ENCODE measurements around the gene SLC25A17. TPM values are rescaled to one million over a fixed set of nuclear protein-coding genes. Genes with fewer than 3 reads are reported as not detected.
"Not testable (repeated sequence)": the region's sequence is repeated elsewhere in the genome, so short reads cannot be mapped to it uniquely, and the experiment has no call there.

The SLC25A17 gene
- total and polyA plus RNA-seq, 4 experiments from 2014 or later: 15.4 to 19.5 (median 16.5) TPM

DNA sequence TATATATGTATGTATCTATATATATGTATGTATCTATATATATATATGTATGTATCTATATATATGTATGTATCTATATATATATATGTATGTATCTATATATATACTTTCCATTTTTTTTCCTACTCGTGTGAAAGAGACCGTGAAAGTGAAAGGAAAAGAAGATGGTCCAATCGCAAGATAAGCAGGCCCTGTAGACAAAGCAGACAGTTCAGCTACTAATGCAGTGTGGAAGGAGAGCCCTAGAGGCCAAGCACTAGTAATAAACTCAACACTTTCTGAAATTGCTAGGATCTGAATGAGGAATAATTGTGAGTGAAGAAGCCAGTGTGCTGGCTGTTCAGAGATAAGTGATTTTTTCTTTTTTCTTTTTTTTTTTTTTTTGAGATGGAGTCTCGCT, 92.6 kb downstream of the SLC25A17 start:
- Histone ChIP-seq H3K4me1 (ENCODE audit: insufficient read depth, low read length) (peaks cover 52% of the 10 kb centered on the region), H3K4me3 (ENCODE audit: low read length in 2 of 2) (no peak overlapping the region), H3K27me3 (ENCODE audit: insufficient read depth, low read length) (no peaks in the 10 kb centered on the region), H3K27ac (ENCODE audit: low read depth, low read length) (no peak overlapping the region), H3K9me3 (ENCODE audit: control insufficient read depth in 1 of 2, low read length in 2 of 2) (no peaks in the 10 kb centered on the region), H3K36me3 (ENCODE audit: insufficient read depth, low read length) (no peaks in the 10 kb centered on the region)
- POLR2A ChIA-PET (ENCODE audit: partially characterized antibody): interaction anchor here (0.6 to 0.9 kb wide), 2 partner anchors 11 to 15 kb away, joined by 3 to 4 read pairs; no protein-coding TSS in a partner anchor
- H3K36me3 Mint-ChIP-seq: peaks cover 0 to 1% of the 10 kb centered on the region in 2 donors
- H3K4me1 Mint-ChIP-seq: peaks cover 24 to 48% (median 37%) of the 10 kb centered on the region in 4 donors
- DNase-seq: peak in 4 of 5 donors; percentile 33 to 71 (median 55)
- H3K9me3 Mint-ChIP-seq: peaks cover 0 to 3% (median 3%) of the 10 kb centered on the region in 8 donors
- intact Hi-C loops (cut with micrococcal nuclease): loop anchor here (5.0 kb wide), 1 partner anchor 36 kb away; no protein-coding TSS in a partner anchor
- CTCF ChIA-PET (ENCODE audit: partially characterized antibody): interaction anchor here (0.7 to 1.2 kb wide), 7 partner anchors 9 to 45 kb away, joined by 3 to 5 read pairs (median 3); no protein-coding TSS in a partner anchor
- H3K4me3 Mint-ChIP-seq: peak overlapping the region; percentile 53 to 77 (median 66)
- peak overlapping the region; percentile 83 to 97 (median 91) for H3K27ac Mint-ChIP-seq
- H3K27me3 Mint-ChIP-seq: no peaks in the 10 kb centered on the region

DNA sequence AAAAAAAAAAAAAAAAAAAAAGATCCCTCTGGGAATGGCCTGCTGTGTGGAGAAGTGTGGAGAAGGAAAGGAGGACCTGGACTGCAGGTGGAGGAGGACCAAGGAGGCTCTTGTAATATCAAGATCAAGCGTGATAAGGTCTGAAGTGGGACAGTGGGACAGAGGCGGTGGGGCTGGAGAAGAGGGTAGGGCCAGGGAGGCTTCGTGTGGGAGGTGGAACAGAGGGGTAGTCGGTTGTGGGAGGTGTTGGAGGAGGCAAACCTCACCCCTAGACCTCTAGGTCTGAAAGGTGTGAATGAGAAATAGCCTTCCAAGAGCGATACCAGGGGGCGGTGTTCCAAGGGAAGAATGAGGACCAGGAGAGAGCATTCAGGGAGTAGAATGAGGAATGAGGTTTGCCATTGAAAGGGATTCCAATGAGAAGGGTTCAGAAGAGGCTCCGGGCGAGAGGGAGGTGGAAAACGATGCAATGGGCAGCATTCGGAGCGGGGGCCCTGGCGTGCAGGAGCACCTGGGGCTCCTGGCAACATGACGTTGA, 95.7 kb downstream of the SLC25A17 start:
- Mint-ChIP-seq H3K27me3 (no peaks in the 10 kb centered on the region), H3K36me3 (peaks cover 0 to 1% of the 10 kb centered on the region in 2 donors), H3K27ac (peak overlapping the region in 1 of 7 donors; percentile 3), H3K4me3 (no peak overlapping the region), H3K4me1 (peaks cover 18 to 28% (median 23%) of the 10 kb centered on the region in 4 donors), H3K9me3 (no peaks in the 10 kb centered on the region)
- H3K4me1 ChIP-seq (ENCODE audit: insufficient read depth, low read length): peaks cover 24% of the 10 kb centered on the region
- H3K27me3 ChIP-seq (ENCODE audit: insufficient read depth, low read length): no peaks in the 10 kb centered on the region
- POLR2A ChIA-PET (ENCODE audit: partially characterized antibody): interaction anchor here (1.5 kb wide), 1 partner anchor 12 kb away, joined by 5 read pairs; no protein-coding TSS in a partner anchor
- H3K4me3 ChIP-seq (ENCODE audit: low read length in 2 of 2): no peak overlapping the region
- no peak for DNase-seq
- no peaks in the 10 kb centered on the region for H3K36me3 ChIP-seq (ENCODE audit: insufficient read depth, low read length)
- CTCF ChIA-PET (ENCODE audit: partially characterized antibody): interaction anchor here (1.6 kb wide), 1 partner anchor 38 kb away, joined by 3 read pairs; no protein-coding TSS in a partner anchor
- intact Hi-C loops (cut with micrococcal nuclease): no loop called here
- H3K9me3 ChIP-seq (ENCODE audit: control insufficient read depth in 1 of 2, low read length in 2 of 2): no peaks in the 10 kb centered on the region
- H3K27ac ChIP-seq (ENCODE audit: low read depth, low read length): no peak overlapping the region

DNA sequence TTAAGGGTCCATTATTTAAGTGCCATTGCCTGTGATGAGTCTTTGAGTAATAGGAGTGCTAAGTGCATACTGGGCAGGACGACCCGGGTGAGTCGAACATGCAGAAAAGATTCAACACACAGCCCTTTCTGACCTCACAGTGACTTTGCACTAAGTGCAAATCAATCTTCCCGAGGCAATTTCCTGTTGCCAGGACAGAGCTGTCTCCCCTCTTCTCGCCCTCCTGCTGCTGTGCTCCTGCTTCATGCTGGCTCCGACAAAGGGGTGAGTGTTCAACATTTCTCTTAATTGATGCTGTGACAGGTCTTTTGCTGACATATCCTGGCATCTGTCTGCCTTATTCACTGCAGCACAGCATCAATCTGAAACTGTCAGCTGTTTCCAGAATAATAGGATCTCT, 97.9 kb downstream of the SLC25A17 start:
- no peaks in the 10 kb centered on the region for H3K36me3 ChIP-seq (ENCODE audit: insufficient read depth, low read length)
- no peak for DNase-seq
- H3K9me3 Mint-ChIP-seq: no peaks in the 10 kb centered on the region

DNA sequence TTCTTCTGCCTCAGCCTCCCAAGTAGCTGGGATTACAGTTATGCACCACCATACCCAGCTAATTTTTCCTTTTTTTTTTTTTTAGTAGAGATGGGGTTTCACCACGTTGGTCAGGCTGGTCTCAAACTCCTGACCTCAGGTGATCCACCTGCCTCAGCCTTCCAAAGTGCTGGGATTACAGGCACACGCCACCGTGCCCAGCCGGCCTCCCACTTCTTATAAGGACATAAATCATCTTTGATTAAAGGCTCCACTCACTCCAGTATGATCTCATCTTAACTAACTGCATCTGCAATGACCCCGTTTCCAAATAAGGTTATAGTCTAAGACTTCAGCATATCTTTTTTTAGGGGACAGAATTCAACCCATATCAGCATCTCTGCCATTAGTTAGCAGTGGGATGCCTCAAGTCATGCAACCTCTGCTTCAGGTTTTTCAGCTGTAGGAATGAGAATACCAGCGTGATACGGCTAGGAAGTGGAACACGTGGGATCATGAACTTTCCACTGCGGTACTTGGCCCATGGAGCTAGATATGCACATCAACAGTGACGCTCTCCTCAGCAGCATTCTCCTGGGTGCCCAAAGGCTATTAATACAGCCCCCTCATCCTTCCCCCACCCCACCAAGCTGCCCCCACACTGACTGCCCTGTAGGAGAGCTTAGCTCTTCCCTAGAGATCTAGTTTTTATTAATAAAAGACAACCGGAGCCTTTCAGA, 98.4 kb downstream of the SLC25A17 start:
- Mint-ChIP-seq H3K4me3 (no peak overlapping the region), H3K27me3 (no peaks in the 10 kb centered on the region), H3K27ac (no peak overlapping the region), H3K4me1 (peaks cover 5 to 12% (median 11%) of the 10 kb centered on the region in 4 donors), H3K36me3 (no peaks in the 10 kb centered on the region), H3K9me3 (no peaks in the 10 kb centered on the region)
- H3K9me3 ChIP-seq (ENCODE audit: control insufficient read depth in 1 of 2, low read length in 2 of 2): no peaks in the 10 kb centered on the region
- H3K36me3 ChIP-seq (ENCODE audit: insufficient read depth, low read length): no peaks in the 10 kb centered on the region
- ChIA-PET POLR2A (ENCODE audit: partially characterized antibody) (interaction anchor here (1.4 kb wide), 1 partner anchor 10 kb away, joined by 5 read pairs; no protein-coding TSS in a partner anchor), CTCF (ENCODE audit: partially characterized antibody) (interaction anchor here (0.7 to 1.2 kb wide), 2 partner anchors 9 to 1183 kb away, joined by 3 to 4 read pairs; no protein-coding TSS in a partner anchor)
- no peaks in the 10 kb centered on the region for H3K4me1 ChIP-seq (ENCODE audit: insufficient read depth, low read length)
- no peaks in the 10 kb centered on the region for H3K27me3 ChIP-seq (ENCODE audit: insufficient read depth, low read length)
- no peak for DNase-seq
- intact Hi-C loops (cut with micrococcal nuclease): no loop called here
- no peak overlapping the region for H3K27ac ChIP-seq (ENCODE audit: low read depth, low read length)
- no peak overlapping the region for H3K4me3 ChIP-seq (ENCODE audit: low read length in 2 of 2)

More for the DNA sequence above, 97.9 kb downstream of the SLC25A17 start:
- no peaks in the 10 kb centered on the region for H3K36me3 Mint-ChIP-seq
- no peak overlapping the region for H3K4me3 Mint-ChIP-seq
- Histone ChIP-seq H3K9me3 (ENCODE audit: control insufficient read depth in 1 of 2, low read length in 2 of 2) (no peaks in the 10 kb centered on the region), H3K27ac (ENCODE audit: low read depth, low read length) (no peak overlapping the region), H3K27me3 (ENCODE audit: insufficient read depth, low read length) (no peaks in the 10 kb centered on the region), H3K4me3 (ENCODE audit: low read length in 2 of 2) (no peak overlapping the region), H3K4me1 (ENCODE audit: insufficient read depth, low read length) (peaks cover 4% of the 10 kb centered on the region)
- H3K27me3 Mint-ChIP-seq: no peaks in the 10 kb centered on the region
- ChIA-PET POLR2A (ENCODE audit: partially characterized antibody) (interaction anchor here (1.4 kb wide), 1 partner anchor 9 kb away, joined by 5 read pairs; no protein-coding TSS in a partner anchor), CTCF (ENCODE audit: partially characterized antibody) (interaction anchor here (1.2 kb wide), 1 partner anchor 9 kb away, joined by 4 read pairs; no protein-coding TSS in a partner anchor)
- intact Hi-C loops (cut with micrococcal nuclease): no loop called here
- peaks cover 5 to 12% (median 11%) of the 10 kb centered on the region in 4 donors for H3K4me1 Mint-ChIP-seq
- H3K27ac Mint-ChIP-seq: peak overlapping the region in 1 of 7 donors; percentile 43

DNA sequence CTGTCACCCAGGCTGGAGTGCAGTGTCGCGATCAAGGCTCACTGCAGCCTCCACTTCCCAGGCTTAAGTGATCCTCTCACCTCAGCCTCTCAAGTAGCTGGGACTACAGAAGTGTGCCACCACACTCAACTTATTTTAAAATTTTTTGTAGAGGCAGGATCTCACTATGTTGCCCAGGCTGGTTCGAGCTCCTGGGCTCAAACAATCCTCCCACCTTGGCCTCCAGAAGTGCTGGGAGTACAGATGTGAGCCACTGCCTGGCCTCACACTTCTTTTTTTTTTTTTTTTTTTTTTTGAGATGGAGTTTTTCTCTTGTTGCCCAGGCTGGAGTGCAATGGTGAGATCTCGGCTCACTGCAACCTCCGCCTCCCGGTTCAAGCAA, 99.0 kb downstream of the SLC25A17 start:
- H3K9me3 ChIP-seq (ENCODE audit: control insufficient read depth in 1 of 2, low read length in 2 of 2); intact Hi-C loops (cut with micrococcal nuclease); H3K27ac ChIP-seq (ENCODE audit: low read depth, low read length); H3K27me3 Mint-ChIP-seq; H3K4me3 Mint-ChIP-seq; H3K4me1 ChIP-seq (ENCODE audit: insufficient read depth, low read length); H3K9me3 Mint-ChIP-seq; H3K36me3 Mint-ChIP-seq; POLR2A ChIA-PET (ENCODE audit: partially characterized antibody); H3K27me3 ChIP-seq (ENCODE audit: insufficient read depth, low read length); H3K4me3 ChIP-seq (ENCODE audit: low read length in 2 of 2); H3K36me3 ChIP-seq (ENCODE audit: insufficient read depth, low read length); DNase-seq: not testable (repeated sequence)
- H3K27ac Mint-ChIP-seq: peak overlapping the region in 1 of 7 donors; percentile 81
- H3K4me1 Mint-ChIP-seq: peaks cover 5 to 12% (median 11%) of the 10 kb centered on the region in 4 donors
- CTCF ChIA-PET (ENCODE audit: partially characterized antibody): interaction anchor here (0.7 kb wide), 2 partner anchors 37 to 1183 kb away, joined by 3 to 4 read pairs; no protein-coding TSS in a partner anchor

Small RNAs within 50 kb of the gene (microRNA-seq; reads per million reads assigned to microRNA genes)
- 0.96 reads per million for gene MIR4766 (ENCODE audit: borderline microRNAs expressed, borderline number of aligned reads, borderline replicate concordance)

Other genes starting within 250 kb of the SLC25A17 start
- 10 to 100 TPM; 79.1 to 91.6 TPM for gene MRTFA, start 182.6 kb downstream of the SLC25A17 start, total RNA-seq
- 10 to 100 TPM in 1 of 2 donors, 1 to 10 TPM in 1; 5.3 to 22.7 TPM for gene MRTFA, start 182.6 kb downstream of the SLC25A17 start, polyA plus RNA-seq
- gene MCHR1, start 139.9 kb downstream of the SLC25A17 start, total RNA-seq: not detected
- not detected for gene MCHR1, start 139.9 kb downstream of the SLC25A17 start, polyA plus RNA-seq
- gene ST13, start 37.3 kb upstream of the SLC25A17 start, total RNA-seq: 100 to 1,000 TPM; 161 to 168 TPM
- 100 to 1,000 TPM; 168 to 174 TPM for gene ST13, start 37.3 kb upstream of the SLC25A17 start, polyA plus RNA-seq
- gene XPNPEP3, start 37.8 kb upstream of the SLC25A17 start, total RNA-seq: 10 to 100 TPM; 18.6 to 20.0 TPM
- gene XPNPEP3, start 37.8 kb upstream of the SLC25A17 start, polyA plus RNA-seq: 1 to 10 TPM; 3.7 to 9.0 TPM
- not detected for gene DNAJB7, start 42.8 kb upstream of the SLC25A17 start, total RNA-seq
- gene DNAJB7, start 42.8 kb upstream of the SLC25A17 start, polyA plus RNA-seq: not detected
- gene RBX1, start 132.0 kb upstream of the SLC25A17 start, total RNA-seq: 10 to 100 TPM; 39.6 to 46.4 TPM
- gene RBX1, start 132.0 kb upstream of the SLC25A17 start, polyA plus RNA-seq: 100 to 1,000 TPM; 150 to 163 TPM